OCI-LY1 (cell line): ENCODE results near the gene GSTP1.
"Not testable (repeated sequence)": the region's sequence is repeated elsewhere in the genome, so short reads cannot be mapped to it uniquely, and the experiment has no call there.

Experiments used
- H2AFZ ChIP-seq: fragments of 200-600 bp; sonication (generic), shearing (Covaris generic); 2 replicates; pipeline ENCODE4 v1.6.0; 2014; ENCODE audit warnings: antibody characterized with exemption, mild to moderate bottlenecking, low read length
- H3F3A ChIP-seq: fragments of 200-600 bp; sonication (generic), shearing (Covaris generic); 2 replicates; pipeline ENCODE4 v1.6.0; 2014; ENCODE audit warnings: mild to moderate bottlenecking, antibody characterized with exemption, low read length, moderate library complexity; ENCODE audit not compliant: insufficient read depth
- H3K27ac ChIP-seq: fragments of 200-600 bp; sonication (generic); 2 replicates; pipeline ENCODE4 v1.5.1; 2014; ENCODE audit warnings: low read length, mixed run types, mild to moderate bottlenecking, low read depth; ENCODE audit not compliant: poor library complexity, severe bottlenecking
- H3K27me3 ChIP-seq: fragments of 200-600 bp; sonication (generic); 2 replicates; pipeline ENCODE4 v1.6.0; 2014; ENCODE audit warnings: antibody characterized with exemption, mild to moderate bottlenecking, low read length, moderate library complexity; ENCODE audit not compliant: insufficient read depth
- H3K36me3 ChIP-seq: fragments of 200-600 bp; sonication (generic); 2 replicates; pipeline ENCODE4 v1.6.1; 2014; ENCODE audit warnings: mild to moderate bottlenecking, antibody characterized with exemption, low read length, moderate library complexity, mixed read lengths; ENCODE audit not compliant: insufficient read depth
- H3K4me1 ChIP-seq: fragments of 200-600 bp; sonication (generic); 2 replicates; pipeline ENCODE4 v1.5.1; 2014; ENCODE audit warnings: mild to moderate bottlenecking, low read length, moderate library complexity; ENCODE audit not compliant: insufficient read depth, severe bottlenecking
- H3K4me2 ChIP-seq: fragments of 200-600 bp; sonication (generic), shearing (Covaris generic); 2 replicates; pipeline ENCODE4 v1.6.1; 2014; ENCODE audit warnings: low read length
- H3K4me3 ChIP-seq: fragments of 200-600 bp; sonication (generic); 2 replicates; pipeline ENCODE4 v1.5.1; 2014; ENCODE audit warnings: low read length, low read depth, mild to moderate bottlenecking, mixed read lengths; ENCODE audit not compliant: poor library complexity, severe bottlenecking
- H3K79me2 ChIP-seq: fragments of 200-600 bp; shearing (Covaris generic); 2 replicates; pipeline ENCODE4 v1.6.1; 2016; ENCODE audit warnings: mixed run types, low read length, mixed read lengths; ENCODE audit not compliant: insufficient read depth
- H3K9ac ChIP-seq: fragments of 200-600 bp; sonication (generic), shearing (Covaris generic); 2 replicates; pipeline ENCODE4 v1.6.1; 2014; ENCODE audit warnings: mild to moderate bottlenecking, low read length, mixed read lengths
- H3K9me2 ChIP-seq: fragments of 200-600 bp; sonication (generic), shearing (Covaris generic); 2 replicates; pipeline ENCODE4 v1.6.1; 2014; ENCODE audit warnings: low read depth, mild to moderate bottlenecking, low read length, mixed read lengths
- H3K9me3 ChIP-seq: fragments of 200-600 bp; shearing (Covaris generic); 2 replicates; pipeline ENCODE4 v1.6.1; 2014; ENCODE audit warnings: low read length, mixed read lengths
- H4K20me1 ChIP-seq: fragments of 200-600 bp; sonication (generic), shearing (Covaris generic); 2 replicates; pipeline ENCODE4 v1.6.0; 2016; ENCODE audit warnings: mild to moderate bottlenecking, low read length; ENCODE audit not compliant: insufficient read depth
- EZH2 ChIP-seq: fragments of 200-600 bp; sonication (generic), shearing (Covaris generic); IDR thresholded peaks from 2 replicates; pipeline ENCODE4 v1.8.0; 2017; ENCODE audit warnings: borderline replicate concordance, mixed run types, mild to moderate bottlenecking, antibody characterized with exemption, low read length, moderate library complexity, mixed read lengths
- TF ChIP-seq, protein P1 (sequence below): fragments of 200-600 bp; sonication (generic), shearing (Covaris generic); IDR thresholded peaks from 2 replicates; pipeline ENCODE4 v1.5.1; 2017; ENCODE audit warnings: mild to moderate bottlenecking, antibody characterized with exemption, low read length, moderate library complexity, mixed read lengths

Gene GSTP1

DNA sequence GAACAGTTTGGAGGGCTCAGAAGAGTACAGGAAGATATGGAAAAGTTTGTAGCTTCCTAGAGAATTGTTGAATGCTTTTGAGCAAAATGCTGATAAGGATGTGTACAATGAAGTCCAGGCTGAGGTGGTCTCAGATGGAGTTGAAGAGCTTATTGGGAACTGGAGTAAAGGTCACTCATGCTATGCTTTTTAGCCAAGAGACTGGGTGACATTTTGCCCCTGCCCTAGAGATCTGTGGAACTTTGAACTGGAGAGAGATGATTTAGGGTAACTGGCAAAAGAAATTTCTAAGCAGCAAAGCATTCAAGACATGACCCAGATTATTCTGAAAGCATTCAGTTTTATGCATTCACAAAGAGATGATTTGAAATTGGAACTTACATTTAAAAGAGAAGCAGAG, 32.5 kb upstream of the GSTP1 start:
- H3K4me2 ChIP-seq, result no peak overlapping the region
- no peak overlapping the region for H3K9ac ChIP-seq
- H3K27me3 ChIP-seq, result no peaks in the 10 kb centered on the region; the same call in 1 of the 2 replicates
- no peak overlapping the region for H3K27ac ChIP-seq
- no peak overlapping the region for H2AFZ ChIP-seq
- H3K9me3 ChIP-seq, result peaks cover 12% of the 10 kb centered on the region
- no peaks in the 10 kb centered on the region for H3K4me1 ChIP-seq
- H3F3A ChIP-seq, result no peaks in the 10 kb centered on the region
- H3K79me2 ChIP-seq, result no peaks in the 10 kb centered on the region
- H3K36me3 ChIP-seq, result no peaks in the 10 kb centered on the region
- TF ChIP-seq, protein P1, sequence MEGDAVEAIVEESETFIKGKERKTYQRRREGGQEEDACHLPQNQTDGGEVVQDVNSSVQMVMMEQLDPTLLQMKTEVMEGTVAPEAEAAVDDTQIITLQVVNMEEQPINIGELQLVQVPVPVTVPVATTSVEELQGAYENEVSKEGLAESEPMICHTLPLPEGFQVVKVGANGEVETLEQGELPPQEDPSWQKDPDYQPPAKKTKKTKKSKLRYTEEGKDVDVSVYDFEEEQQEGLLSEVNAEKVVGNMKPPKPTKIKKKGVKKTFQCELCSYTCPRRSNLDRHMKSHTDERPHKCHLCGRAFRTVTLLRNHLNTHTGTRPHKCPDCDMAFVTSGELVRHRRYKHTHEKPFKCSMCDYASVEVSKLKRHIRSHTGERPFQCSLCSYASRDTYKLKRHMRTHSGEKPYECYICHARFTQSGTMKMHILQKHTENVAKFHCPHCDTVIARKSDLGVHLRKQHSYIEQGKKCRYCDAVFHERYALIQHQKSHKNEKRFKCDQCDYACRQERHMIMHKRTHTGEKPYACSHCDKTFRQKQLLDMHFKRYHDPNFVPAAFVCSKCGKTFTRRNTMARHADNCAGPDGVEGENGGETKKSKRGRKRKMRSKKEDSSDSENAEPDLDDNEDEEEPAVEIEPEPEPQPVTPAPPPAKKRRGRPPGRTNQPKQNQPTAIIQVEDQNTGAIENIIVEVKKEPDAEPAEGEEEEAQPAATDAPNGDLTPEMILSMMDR, result no peak
- TF ChIP-seq EZH2, result no peak
- H4K20me1 ChIP-seq, result no peaks in the 10 kb centered on the region
- no peak overlapping the region for H3K4me3 ChIP-seq
- H3K9me2 ChIP-seq, result no peaks in the 10 kb centered on the region

- H3K36me3 ChIP-seq, H3K4me2 ChIP-seq, H3K27ac ChIP-seq, H3K9ac ChIP-seq, H2AFZ ChIP-seq, H3K79me2 ChIP-seq, H3K4me3 ChIP-seq, H3F3A ChIP-seq, H3K27me3 ChIP-seq, H3K9me2 ChIP-seq, H4K20me1 ChIP-seq, H3K4me1 ChIP-seq: not testable (repeated sequence)
- peaks cover 12% of the 10 kb centered on the region for H3K9me3 ChIP-seq
Observed at GRCh38 chr11:67551697-67552096, 31.9 kb upstream of the GSTP1 start.

DNA sequence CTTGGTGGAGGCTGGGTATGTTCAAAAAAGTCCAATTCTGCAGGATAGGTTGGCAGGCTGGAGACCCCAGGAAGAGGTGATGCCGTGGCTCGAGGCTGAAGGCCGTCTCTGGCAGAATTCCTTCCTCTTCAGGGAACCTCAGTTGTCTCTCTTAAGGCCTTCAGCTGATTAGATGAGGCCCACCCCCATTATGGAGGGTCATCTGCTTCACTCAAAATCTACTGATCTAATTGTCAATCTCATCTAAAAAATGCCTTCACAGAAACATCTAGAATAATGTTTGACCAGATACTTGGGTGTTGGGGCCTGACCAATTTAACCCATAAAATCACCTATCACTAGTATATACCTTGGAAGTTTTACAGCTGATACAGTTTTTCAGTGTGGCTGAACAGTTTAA, 27.4 kb upstream of the GSTP1 start:
- Histone ChIP-seq H3K9ac (no peak overlapping the region), H3K36me3 (no peaks in the 10 kb centered on the region), H2AFZ (no peak overlapping the region), H3K4me1 (no peaks in the 10 kb centered on the region), H3F3A (no peaks in the 10 kb centered on the region), H3K4me3 (no peak overlapping the region), H3K79me2 (no peaks in the 10 kb centered on the region), H3K27me3 (no peaks in the 10 kb centered on the region; the same call in none of the 2 replicates), H3K9me3 (peaks cover 7% of the 10 kb centered on the region; the same call in 1 of the 2 replicates), H3K9me2 (no peaks in the 10 kb centered on the region), H3K4me2 (no peak overlapping the region), H3K27ac (no peak overlapping the region), H4K20me1 (no peaks in the 10 kb centered on the region)
- TF ChIP-seq EZH2, result no peak
- TF ChIP-seq, protein P1, result no peak

GRCh38 chr11:67558084-67558772, 25.4 kb upstream of the GSTP1 start:
- peaks cover 9% of the 10 kb centered on the region for H3K4me1 ChIP-seq
- no peaks in the 10 kb centered on the region for H3F3A ChIP-seq
- no peak overlapping the region for H2AFZ ChIP-seq
- no peaks in the 10 kb centered on the region for H3K79me2 ChIP-seq
- no peaks in the 10 kb centered on the region for H3K9me2 ChIP-seq
- no peak overlapping the region for H3K9ac ChIP-seq
- H3K4me2 ChIP-seq, result no peak overlapping the region
- H3K27ac ChIP-seq, result no peak overlapping the region
- H3K27me3 ChIP-seq, result no peaks in the 10 kb centered on the region; the same call in none of the 2 replicates
- no peaks in the 10 kb centered on the region for H3K36me3 ChIP-seq
- H4K20me1 ChIP-seq, result no peaks in the 10 kb centered on the region
- H3K4me3 ChIP-seq, result no peak overlapping the region
- H3K9me3 ChIP-seq, result no peaks in the 10 kb centered on the region
- TF ChIP-seq EZH2, result no peak
- TF ChIP-seq, protein P1, result no peak
